ENCODE results near the gene SP140L. TPM values are rescaled to one million over a fixed set of nuclear protein-coding genes. Genes with fewer than 3 reads are reported as not detected.

The SP140L gene
- polyA plus RNA-seq, 1 of the 3 experiments (the other 2 are of a cell fraction) = 13.5 TPM

- 23% methylated on average over 4 of the region's 4 CpGs for WGBS (ENCODE audit: low lambda C conversion rate)
- Histone ChIP-seq H3K4me2 (peak overlapping the region; percentile 79), H3K27ac (ENCODE audit: low read depth in 2 of 2, low read length in 1 of 2) (peak overlapping the region in 1 of 2 experiments; percentile 85; a peak in 2 of 4 replicates), H3K4me1 (ENCODE audit: control insufficient read depth in 1 of 2, insufficient read depth in 2 of 2, low read depth in 1 of 2, low read length in 1 of 2) (peaks cover 0 to under 1% of the 10 kb centered on the region in 2 experiments; a peak in 2 of 4 replicates), H3F3A (replicated peaks; ENCODE audit: insufficient read depth) (no peaks in the 10 kb centered on the region), H4K20me1 (ENCODE audit: insufficient read depth) (no peaks in the 10 kb centered on the region), H3K9ac (peak overlapping the region; percentile 69), H3K27me3 (ENCODE audit: insufficient read depth) (no peaks in the 10 kb centered on the region), H3K9me2 (no peaks in the 10 kb centered on the region), H3K36me3 (replicated peaks in 1 of 2; ENCODE audit: control insufficient read depth in 1 of 2, insufficient read depth in 2 of 2, low read length in 1 of 2) (peaks cover 0 to 5% of the 10 kb centered on the region in 2 experiments), H3K4me3 (ENCODE audit: low read depth in 2 of 2, low read length in 1 of 2) (peak overlapping the region; percentile 56 to 62; a peak in 3 of 4 replicates), H3K79me2 (ENCODE audit: insufficient read depth) (peaks cover 63% of the 10 kb centered on the region), H2AFZ (ENCODE audit: low read depth) (0 out of 2 replicates have a peak overlapping the region, but pooled peaks have one; percentile 8), H3K9me3 (no peaks in the 10 kb centered on the region)
- CTCF ChIA-PET = interaction anchor here (0.7 kb wide), 1 partner anchor 11 kb away, joined by 3 read pairs; no protein-coding TSS in a partner anchor
- TF ChIP-seq SIN3A (IDR thresholded peaks at IDR 0.05; ENCODE audit: borderline replicate concordance, low read depth, low read length) = no peak
- no peak for TF ChIP-seq MXI1 (IDR thresholded peaks at IDR 0.05; ENCODE audit: low read depth, low read length)
- TF ChIP-seq CTCF (IDR thresholded peaks at IDR 0.05) = no peak
- TF ChIP-seq IRF3 (IDR thresholded peaks at IDR 0.05; ENCODE audit: low read depth, low read length) = no peak
- TF ChIP-seq NRF1 (IDR thresholded peaks at IDR 0.05; ENCODE audit: low read depth, low read length) = no peak
- POLR2A ChIA-PET = no interaction called here
- DNase-seq = no peak
These were observed 90.4 kb downstream of the SP140L start for GRCh38 chr2:230417436-230417835.

GRCh38 chr2:230418341-230419016 lies 91.5 kb downstream of the SP140L start:
- H3K4me2 ChIP-seq = peak overlapping the region; percentile 79
- no peaks in the 10 kb centered on the region for H3K9me2 ChIP-seq
- no peaks in the 10 kb centered on the region; a peak in 1 of 4 replicates for H3K4me1 ChIP-seq (ENCODE audit: control insufficient read depth in 1 of 2, insufficient read depth in 2 of 2, low read depth in 1 of 2, low read length in 1 of 2)
- H3K9me3 ChIP-seq = no peaks in the 10 kb centered on the region
- peak overlapping the region; percentile 56 to 62; a peak in 3 of 4 replicates for H3K4me3 ChIP-seq (ENCODE audit: low read depth in 2 of 2, low read length in 1 of 2)
- H3K27ac ChIP-seq (ENCODE audit: low read depth in 2 of 2, low read length in 1 of 2) = peak overlapping the region; percentile 50 to 85; a peak in 3 of 4 replicates
- peak overlapping the region; percentile 69; the same call in 1 of the 2 replicates for H3K9ac ChIP-seq
- H3K36me3 ChIP-seq (replicated peaks in 1 of 2; ENCODE audit: control insufficient read depth in 1 of 2, insufficient read depth in 2 of 2, low read length in 1 of 2) = peaks cover 2 to 8% of the 10 kb centered on the region in 2 experiments
- no peaks in the 10 kb centered on the region for H4K20me1 ChIP-seq (ENCODE audit: insufficient read depth)
- POLR2A ChIA-PET = no interaction called here
- H3K79me2 ChIP-seq (ENCODE audit: insufficient read depth) = peaks cover 73% of the 10 kb centered on the region
- no peaks in the 10 kb centered on the region for H3K27me3 ChIP-seq (ENCODE audit: insufficient read depth)
- CTCF ChIA-PET = interaction anchor here (0.7 kb wide), 1 partner anchor 12 kb away, joined by 3 read pairs; no protein-coding TSS in a partner anchor
- 0 out of 2 replicates have a peak overlapping the region, but pooled peaks have one; percentile 11 for H2AFZ ChIP-seq (ENCODE audit: low read depth)
- H3F3A ChIP-seq (replicated peaks; ENCODE audit: insufficient read depth) = no peaks in the 10 kb centered on the region
- DNase-seq = no peak
- 16% methylated on average over 9 of the region's 9 CpGs for WGBS (ENCODE audit: low lambda C conversion rate)
- TF ChIP-seq NFIC (IDR thresholded peaks at IDR 0.05; ENCODE audit: borderline replicate concordance) (no peak), ELF1 (IDR thresholded peaks at IDR 0.05) (no peak), FOXM1 (IDR thresholded peaks at IDR 0.05; ENCODE audit: low read depth) (no peak), GABPA (IDR thresholded peaks at IDR 0.05; ENCODE audit: low read depth) (no peak), ZBTB33 (IDR thresholded peaks at IDR 0.05; ENCODE audit: borderline replicate concordance, low read depth) (no peak), FOXJ3 (CRISPR knock-in tag; IDR thresholded peaks at IDR 0.05) (no peak), SMC3 (IDR thresholded peaks at IDR 0.05; ENCODE audit: low read depth, low read length) (no peak), TCF12 (IDR thresholded peaks at IDR 0.05) (no peak; the same call in 1 of the 2 replicates), CHD2 (IDR thresholded peaks at IDR 0.05; ENCODE audit: low read length, partially characterized antibody) (no peak), RFX5 (IDR thresholded peaks at IDR 0.05; ENCODE audit: low read length) (no peak), NRF1 (IDR thresholded peaks at IDR 0.05; ENCODE audit: low read depth, low read length) (no peak), USF1 (IDR thresholded peaks at IDR 0.05; ENCODE audit: borderline replicate concordance, low read depth) (no peak), REST (IDR thresholded peaks at IDR 0.05; ENCODE audit: low read depth, low read length) (no peak)

All from SK-N-SH (cell line).